GM18526 (cell line): ENCODE measurements around the gene SKP2.

ENCODE experiments used
- POLR2A ChIP-seq: IDR thresholded peaks from 3 replicates; pipeline ENCODE4 v1.6.1; 2011; ENCODE audit not compliant: insufficient read length; ENCODE audit errors: extremely low read depth

SKP2 gene

DNA sequence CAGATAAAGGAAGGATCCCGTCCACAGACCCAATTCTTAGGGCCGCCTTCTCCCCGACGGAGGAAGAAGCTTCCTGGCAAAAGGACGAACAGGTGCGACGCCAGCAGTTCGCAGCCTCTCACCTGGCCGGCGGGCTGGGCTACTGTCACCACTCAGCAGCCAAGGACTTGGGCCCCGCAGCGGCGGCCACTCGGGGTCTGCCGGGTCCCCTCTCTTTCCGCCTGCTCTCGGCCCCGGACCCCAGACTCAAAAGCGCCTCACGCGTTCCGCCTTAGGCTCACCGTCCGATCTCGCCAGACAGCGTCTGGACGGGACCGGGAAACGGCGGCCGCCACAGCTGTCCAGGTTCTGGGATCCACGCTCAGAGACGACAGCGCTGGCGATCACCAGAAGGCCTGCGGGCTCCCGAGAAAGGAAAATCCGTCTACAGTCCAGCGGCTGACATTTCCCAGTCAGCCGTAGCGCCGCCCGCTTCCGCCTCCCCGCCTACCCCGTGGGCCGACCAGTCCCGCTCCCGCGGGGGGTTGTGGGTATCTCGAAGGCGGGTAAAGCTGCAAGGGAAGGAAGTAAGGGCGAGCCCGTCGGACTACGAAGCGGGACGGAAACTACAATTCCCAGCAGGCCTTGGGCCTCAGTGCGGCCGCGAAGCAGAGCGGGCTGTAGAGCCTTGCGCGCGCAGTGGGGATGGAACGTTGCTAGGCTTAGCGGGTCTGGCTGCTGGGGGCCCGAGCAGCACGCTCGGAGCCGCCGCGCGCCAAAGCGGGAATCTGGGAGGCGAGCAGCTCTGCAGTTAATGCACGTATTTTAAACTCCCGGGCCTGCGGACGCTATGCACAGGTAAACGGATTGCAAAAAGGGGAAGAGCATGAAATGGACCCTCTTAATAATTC lies at the start of gene SKP2, which contains the start of gene LMBRD2:
Gene SKP2 (plus strand): TSS at position 678 of the 890 bp plus-strand sequence. CDS start 152 bp downstream, at position 830.
Gene LMBRD2 (minus strand): TSS at position 454 of the 890 bp plus-strand sequence. CDS start 8,538 bp downstream, outside the sequence.
- peak; percentile 91 for TF ChIP-seq POLR2A

DNA sequence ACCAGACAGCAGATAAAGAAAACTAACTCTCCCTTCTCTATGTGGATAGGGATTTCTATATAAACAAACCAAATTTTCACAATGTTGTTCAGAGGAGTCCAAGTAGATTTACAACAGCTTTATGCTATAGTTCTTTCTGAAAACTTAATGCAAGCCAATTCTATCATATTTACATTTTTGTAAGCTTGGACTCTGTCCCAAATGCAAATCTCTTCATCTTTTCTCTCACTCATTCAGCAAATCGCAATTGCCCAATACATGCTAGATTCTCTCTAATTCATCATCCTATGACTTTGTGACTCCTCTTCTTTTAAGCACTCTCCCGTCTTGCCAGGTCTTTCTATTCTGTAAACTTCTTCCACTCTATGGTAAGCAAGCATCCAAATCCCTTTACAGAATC lies 46.1 kb upstream of the SKP2 start:
- no peak for TF ChIP-seq POLR2A

DNA sequence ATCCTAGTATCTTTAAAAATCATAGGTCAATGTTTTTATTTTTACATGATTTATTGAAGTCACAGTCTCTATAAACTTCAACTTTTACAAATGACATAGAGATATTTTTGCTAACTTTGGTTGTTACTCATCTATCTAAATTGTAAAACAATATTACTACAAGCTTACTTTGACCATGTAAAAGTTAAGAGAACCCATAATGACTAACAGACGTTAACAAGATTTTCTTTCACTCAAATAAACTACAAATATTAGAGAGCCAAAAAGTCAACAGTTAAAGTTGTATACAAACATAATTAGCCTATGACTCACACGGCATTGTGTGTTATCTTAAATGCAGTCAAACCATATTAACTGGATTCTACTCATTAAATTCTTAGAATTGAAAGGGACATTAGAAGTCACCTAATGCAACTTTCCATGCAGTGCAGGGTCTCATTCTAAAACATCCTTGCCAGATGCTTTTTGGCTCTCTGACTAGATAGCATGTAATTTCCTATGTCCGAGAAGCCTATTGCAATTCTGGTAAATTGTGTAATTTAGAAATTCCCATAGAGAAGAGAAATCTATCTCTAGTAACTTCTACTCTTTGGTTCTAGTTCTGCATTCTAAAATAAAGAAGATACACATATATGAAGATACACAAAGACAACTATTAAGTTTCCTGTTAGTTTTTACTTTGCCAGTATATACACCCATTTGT lies 43.0 kb upstream of the SKP2 start:
- TF ChIP-seq POLR2A, result no peak

DNA sequence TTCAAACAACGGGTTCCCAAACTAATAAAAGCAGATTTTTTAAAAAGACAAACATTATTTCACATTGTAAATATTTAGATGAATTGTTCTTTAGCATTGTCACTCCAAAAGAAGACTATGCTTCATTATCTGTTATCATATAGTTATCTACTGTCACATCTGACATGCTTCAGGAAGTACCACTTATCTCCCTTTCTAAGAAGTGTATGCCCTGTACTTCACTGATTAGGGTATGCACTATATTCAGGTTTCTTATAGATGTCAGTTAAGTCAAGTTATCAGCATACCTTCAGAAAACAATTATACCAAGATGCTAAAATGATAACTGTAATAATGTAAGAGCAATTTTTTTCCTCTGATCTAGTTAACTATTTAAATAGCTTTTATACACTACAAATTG lies 40.7 kb upstream of the SKP2 start:
- no peak for TF ChIP-seq POLR2A

DNA sequence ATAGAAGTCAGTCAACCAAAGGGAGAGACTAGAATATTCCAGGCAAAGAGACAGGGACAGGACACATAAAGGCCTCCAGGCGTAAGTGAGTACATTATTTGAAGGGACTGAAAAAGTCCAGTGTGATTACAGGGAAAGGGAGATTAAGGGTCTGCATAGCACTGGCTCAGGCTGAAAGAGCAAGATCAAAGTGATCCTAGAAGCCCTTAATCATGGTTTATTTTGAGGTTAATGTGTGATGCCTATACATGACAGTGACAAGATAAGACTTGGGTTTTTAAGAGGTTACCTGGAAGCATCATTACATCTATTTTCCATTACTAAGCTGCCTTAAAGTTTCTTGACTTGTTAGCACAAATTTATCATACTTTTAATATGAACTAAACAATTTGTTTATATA lies 26.0 kb upstream of the SKP2 start:
- TF ChIP-seq POLR2A, result no peak

DNA sequence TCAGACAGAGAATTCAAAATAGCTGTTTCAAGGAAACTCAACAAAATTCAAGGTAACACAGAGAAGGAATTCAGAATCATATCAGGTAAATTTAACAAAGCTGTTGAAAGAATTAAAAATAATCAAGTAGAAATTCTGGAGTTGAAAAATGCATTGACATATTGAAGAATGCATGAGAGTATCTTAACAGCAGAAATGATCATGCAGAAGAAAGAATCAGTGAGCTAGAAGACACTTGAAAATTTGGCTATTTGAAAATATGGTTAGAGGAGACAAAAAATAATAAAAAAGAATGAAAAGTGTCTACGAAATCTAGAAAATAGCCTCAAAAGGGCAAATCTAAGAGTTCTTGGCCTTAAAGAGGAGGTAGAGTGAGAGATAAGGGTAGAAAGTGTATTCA lies 23.1 kb upstream of the SKP2 start:
- no peak for TF ChIP-seq POLR2A

DNA sequence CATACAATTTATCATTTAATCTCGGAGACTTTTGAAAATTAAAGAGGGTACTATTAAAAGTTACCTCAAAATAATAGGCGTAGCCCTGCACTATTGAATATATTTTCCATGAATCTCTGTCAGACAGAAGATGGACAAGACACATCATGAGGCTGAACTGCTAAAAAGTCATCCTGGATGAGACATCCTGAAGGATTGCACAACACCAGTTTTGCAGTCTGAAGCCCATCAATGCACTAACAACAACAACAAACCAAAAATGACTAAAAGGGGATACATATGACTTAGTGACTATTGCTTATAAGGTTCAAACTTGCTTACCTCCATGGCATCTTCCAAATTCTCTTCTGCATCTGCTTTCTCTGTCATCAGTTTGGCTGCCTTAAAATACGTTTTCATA lies 15.9 kb upstream of the SKP2 start:
- no peak for TF ChIP-seq POLR2A

DNA sequence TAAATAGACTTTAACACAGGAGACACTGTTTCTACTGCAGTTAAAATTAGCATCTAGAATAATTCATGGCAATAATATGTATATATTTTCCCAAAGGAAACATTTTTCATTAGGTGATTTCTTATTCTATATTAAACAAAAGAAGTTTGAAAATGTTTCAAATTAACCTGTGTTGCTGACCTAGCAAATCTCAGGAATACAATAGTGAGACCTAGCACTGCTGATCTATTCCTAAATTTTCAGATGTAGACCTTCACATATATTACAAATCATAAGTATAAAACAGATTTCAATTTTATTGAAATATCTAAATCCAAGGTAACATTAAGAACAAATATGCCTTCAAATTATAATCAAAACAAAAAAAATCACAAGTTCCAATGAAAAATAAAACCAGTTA lies 15.3 kb upstream of the SKP2 start:
- TF ChIP-seq POLR2A, result no peak

DNA sequence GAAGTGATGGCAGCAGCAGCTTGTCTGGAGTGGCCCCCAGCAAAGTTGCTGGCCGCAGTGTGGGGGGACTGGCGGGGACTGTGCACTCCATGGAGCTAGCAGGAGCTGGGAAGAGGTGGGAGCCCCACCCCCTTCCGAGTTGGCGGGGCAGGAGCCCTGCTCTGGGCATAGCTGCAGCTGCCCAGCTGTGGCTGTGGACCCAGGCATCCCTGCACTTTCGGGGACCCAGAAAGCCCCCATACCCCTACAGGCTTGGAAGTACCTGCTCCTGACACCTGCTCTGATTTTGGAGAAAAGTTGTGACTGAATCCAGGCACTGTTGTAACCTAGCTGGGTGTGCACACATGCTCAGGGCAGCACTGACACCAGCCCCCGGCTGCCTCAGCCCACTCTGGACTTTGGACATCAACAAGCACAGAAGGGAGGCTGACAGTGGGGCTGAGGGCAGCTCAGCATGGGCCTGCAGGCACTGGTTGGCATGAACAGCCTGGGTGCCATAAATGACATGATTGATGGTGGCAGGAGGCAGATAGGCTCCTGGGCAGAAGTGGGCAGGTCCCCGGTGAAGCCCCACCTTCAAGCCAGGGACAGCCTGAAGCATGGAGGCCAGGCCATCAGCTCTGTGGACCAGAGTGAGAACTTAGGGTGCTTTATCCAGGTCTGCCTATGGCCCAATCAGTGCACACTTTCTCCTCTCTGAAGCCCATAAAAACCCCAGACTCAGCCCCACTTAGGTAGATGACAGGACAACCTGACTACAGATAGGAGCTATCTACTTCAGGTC lies 12.8 kb upstream of the SKP2 start:
- no peak for TF ChIP-seq POLR2A

DNA sequence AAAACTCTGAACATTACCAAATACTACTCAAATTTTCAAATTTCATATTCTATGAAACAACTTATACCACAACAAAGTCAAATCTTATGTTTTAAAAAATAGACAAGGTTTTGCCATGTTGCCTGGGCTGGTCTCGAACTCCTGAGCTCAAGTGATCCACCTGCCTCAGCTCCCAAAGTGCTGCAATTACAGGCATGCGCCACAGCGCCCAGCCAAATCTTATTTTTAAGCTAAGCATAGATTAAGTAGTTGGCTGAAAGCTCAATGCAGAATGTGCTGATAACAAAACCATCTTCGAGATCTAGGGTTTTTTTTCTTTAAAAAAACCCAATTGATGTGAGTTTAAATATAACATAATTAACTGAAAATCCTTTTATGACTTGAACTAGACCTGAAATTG lies 6.6 kb upstream of the SKP2 start:
- no peak for TF ChIP-seq POLR2A

DNA sequence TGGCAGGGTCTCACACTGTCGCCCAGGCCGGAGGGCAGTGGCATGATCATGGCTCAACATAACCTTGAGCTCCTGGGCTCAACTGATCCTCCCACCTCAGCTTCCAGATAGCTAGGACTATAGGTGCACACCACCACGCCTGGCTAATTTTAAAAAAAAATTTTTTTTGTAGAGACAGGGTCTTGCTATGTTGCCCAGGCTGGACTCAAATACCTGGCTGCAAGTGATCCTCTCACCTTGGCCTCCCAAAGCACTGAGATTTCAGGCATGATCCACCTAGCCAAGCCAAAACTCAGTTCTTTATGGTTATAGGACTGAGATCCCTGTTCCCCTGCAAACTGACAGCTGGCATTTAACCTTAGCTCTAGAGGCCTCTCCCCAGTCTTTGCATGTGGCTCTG lies 5.5 kb upstream of the SKP2 start:
- TF ChIP-seq POLR2A, result no peak

DNA sequence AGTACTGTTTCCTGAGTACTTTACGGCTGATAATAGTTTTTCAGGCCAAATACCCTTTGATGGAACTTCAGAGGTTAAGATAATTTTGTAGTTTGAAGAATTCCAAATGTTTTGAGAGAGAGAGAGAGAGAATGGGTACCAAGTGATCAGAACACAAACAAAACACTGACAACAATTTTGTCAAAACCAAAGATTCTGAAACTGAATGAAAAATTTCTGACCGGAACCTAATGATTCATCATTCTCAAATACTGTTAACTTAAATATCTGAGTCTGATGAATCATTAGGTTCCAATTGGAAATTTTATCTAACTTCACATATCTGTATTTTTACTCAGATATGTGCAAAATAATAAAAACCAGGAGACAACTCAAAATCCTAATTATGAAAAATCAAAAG lies 4.2 kb upstream of the SKP2 start:
- no peak for TF ChIP-seq POLR2A

DNA sequence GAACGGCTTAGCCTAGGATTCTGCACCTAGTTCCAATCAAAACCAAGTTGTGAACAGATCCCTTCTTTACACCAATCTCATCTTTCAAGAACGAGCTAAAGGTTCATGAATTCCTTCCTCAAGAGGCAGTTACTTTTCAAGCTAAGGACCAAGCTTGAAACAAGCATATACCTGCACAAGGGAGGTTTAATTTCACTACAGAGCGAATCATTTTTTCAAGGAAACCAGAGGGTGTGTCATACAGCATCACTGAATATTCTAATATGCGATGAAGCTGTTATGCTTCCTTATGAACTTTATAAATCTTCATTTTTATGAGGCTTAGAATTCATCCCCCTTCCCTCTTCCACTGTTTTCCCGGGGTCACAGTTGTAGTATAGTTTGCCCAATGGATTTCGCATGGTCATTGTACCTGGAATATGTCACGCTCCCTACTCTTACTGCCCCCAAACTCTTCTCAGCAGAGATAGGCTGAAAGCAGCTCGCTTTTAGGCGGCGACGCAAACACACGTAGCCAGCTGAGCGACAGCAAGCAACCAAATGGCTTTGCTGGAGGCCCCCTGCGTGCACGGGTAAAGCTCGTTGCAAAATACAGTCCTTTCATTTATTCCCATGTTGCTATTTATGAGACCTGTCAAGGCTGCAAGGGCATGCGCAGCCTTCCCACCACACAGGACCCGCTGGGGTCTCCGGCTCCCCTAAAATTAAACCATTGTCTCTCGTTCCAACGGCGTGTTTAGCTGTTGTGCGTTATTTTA lies 1.1 kb upstream of the SKP2 start:
- TF ChIP-seq POLR2A, result no peak

DNA sequence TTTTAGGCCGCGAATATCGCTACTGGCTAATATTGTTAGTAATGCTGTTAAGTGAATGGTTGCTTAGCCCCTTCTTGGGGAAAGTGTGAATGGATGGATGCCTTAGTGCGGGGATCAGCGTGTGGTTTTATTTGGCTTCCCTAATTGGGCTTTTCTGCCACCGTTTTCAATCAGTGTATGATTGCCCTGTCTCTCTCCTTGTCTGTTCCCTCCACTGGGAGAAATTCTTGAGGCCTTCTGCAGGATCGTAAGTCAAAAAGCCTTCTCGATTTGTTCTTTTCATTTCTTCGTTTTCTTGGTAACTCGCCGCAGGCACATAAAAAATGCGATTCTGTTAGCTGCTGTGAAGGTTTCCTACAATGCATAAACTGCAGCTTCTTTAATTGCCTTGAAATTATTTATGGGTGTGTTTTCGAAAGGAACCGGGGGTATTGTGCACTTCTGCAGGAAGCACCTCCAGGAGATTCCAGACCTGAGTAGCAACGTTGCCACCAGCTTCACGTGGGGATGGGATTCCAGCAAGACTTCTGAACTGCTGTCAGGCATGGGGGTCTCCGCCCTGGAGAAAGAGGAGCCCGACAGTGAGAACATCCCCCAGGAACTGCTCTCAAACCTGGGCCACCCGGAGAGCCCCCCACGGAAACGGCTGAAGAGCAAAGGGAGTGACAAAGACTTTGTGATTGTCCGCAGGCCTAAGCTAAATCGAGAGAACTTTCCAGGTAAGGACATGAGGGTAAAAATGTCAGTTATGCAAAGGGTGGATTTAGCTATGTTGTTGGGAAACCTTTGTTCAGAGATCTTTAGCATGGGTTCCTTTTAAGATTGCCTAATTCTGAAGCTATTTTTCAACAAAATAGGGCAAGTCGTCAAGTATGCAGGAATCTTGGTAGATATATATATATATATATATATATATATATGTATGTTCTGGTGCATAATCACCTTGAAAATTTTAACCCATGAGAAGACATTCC lies 700 bp downstream of the SKP2 start:
- no peak for TF ChIP-seq POLR2A
